Choroid plexus epithelial cell (primary cell): Measurements from ENCODE around the gene EFCAB7.

Source experiments
- DNase-seq: peaks from one replicate; pipeline ENCODE4 v3.0.0-alpha.2; 2010; ENCODE audit warnings: low read depth
- H3K4me3 ChIP-seq: 2 replicates; pipeline ENCODE4 v1.5.1; 2011; ENCODE audit warnings: low read depth, mild to moderate bottlenecking, control low read depth, low read length, moderate library complexity
- TF ChIP-seq, protein P1 (sequence below): conservative IDR thresholded peaks from 2 replicates; pipeline ENCODE4 v1.5.1; 2011; ENCODE audit warnings: low read depth, mild to moderate bottlenecking, control low read depth, inconsistent platforms, low read length, moderate library complexity

The EFCAB7 gene

GRCh38 chr1:63498106-63498505 lies 25.2 kb upstream of the EFCAB7 start:
- no peak overlapping the region for H3K4me3 ChIP-seq
- DNase-seq: no peak
- TF ChIP-seq, protein P1, sequence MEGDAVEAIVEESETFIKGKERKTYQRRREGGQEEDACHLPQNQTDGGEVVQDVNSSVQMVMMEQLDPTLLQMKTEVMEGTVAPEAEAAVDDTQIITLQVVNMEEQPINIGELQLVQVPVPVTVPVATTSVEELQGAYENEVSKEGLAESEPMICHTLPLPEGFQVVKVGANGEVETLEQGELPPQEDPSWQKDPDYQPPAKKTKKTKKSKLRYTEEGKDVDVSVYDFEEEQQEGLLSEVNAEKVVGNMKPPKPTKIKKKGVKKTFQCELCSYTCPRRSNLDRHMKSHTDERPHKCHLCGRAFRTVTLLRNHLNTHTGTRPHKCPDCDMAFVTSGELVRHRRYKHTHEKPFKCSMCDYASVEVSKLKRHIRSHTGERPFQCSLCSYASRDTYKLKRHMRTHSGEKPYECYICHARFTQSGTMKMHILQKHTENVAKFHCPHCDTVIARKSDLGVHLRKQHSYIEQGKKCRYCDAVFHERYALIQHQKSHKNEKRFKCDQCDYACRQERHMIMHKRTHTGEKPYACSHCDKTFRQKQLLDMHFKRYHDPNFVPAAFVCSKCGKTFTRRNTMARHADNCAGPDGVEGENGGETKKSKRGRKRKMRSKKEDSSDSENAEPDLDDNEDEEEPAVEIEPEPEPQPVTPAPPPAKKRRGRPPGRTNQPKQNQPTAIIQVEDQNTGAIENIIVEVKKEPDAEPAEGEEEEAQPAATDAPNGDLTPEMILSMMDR: no peak

DNA sequence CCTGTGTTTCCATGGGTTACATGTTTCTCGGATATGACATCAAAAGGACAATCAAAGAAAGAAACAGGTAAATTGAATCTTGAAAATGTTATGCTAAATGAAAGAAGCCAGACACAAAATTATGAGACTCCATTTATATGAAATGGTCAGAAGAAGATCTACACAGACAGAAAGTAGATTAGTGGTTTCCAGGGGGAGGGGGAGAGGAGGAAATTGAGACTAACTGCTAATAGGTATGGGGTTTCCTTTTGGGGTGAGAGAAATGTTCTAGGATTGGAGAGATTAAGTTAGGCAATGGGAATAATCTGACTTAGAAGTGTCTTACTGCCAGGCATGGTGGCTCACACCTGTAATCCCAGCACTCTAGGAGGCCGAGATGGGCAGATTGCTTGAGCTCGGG lies 22.1 kb upstream of the EFCAB7 start:
- TF ChIP-seq, protein P1: no peak
- no peak for DNase-seq
- no peak overlapping the region for H3K4me3 ChIP-seq

GRCh38 chr1:63506782-63507181 lies 16.5 kb upstream of the EFCAB7 start:
- no peak overlapping the region for H3K4me3 ChIP-seq
- no peak for DNase-seq
- TF ChIP-seq, protein P1: no peak

GRCh38 chr1:63509718-63510117 lies 13.6 kb upstream of the EFCAB7 start:
- DNase-seq: no peak
- TF ChIP-seq, protein P1: no peak
- H3K4me3 ChIP-seq: no peak overlapping the region

DNA sequence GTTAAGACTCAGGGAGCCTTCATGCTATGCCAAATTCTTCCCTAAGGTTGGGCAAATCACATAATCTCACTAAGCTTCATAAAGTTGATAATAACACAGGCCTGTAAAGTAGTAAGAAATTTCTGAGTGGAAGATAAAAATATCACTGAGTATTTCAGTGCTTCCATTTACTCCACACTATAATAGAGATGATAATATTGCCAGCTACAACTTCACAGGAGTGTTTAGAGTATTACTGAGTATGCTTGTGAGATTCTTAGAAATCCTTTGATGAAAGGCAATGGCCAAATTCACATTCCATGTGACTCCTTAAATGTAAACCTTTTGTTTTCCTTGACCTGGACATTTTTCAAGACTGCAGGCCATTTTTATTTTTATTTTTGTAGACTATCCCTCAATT lies 10.7 kb upstream of the EFCAB7 start:
- TF ChIP-seq, protein P1: no peak
- DNase-seq: no peak
- H3K4me3 ChIP-seq: no peak overlapping the region

GRCh38 chr1:63516629-63517028 lies 6.7 kb upstream of the EFCAB7 start:
- DNase-seq: no peak
- no peak overlapping the region for H3K4me3 ChIP-seq
- TF ChIP-seq, protein P1: no peak

GRCh38 chr1:63523738-63524137 lies 413 bp downstream of the EFCAB7 start:
- H3K4me3 ChIP-seq: peak overlapping the region; percentile 83
- peak; percentile 38 for DNase-seq
- TF ChIP-seq, protein P1: no peak
